Activated CD4-positive, CD25-positive, alpha-beta regulatory T cell (primary cell): ENCODE measurements around the gene CNGA3.
"Not testable (repeated sequence)": the region's sequence is repeated elsewhere in the genome, so short reads cannot be mapped to it uniquely, and the experiment has no call there.

ENCODE experiments used
- DNase-seq, 4 experiments: peaks; one replicate each; lab custom pipeline; 2025; lab: John Stamatoyannopoulos, UW

CNGA3 gene

DNA sequence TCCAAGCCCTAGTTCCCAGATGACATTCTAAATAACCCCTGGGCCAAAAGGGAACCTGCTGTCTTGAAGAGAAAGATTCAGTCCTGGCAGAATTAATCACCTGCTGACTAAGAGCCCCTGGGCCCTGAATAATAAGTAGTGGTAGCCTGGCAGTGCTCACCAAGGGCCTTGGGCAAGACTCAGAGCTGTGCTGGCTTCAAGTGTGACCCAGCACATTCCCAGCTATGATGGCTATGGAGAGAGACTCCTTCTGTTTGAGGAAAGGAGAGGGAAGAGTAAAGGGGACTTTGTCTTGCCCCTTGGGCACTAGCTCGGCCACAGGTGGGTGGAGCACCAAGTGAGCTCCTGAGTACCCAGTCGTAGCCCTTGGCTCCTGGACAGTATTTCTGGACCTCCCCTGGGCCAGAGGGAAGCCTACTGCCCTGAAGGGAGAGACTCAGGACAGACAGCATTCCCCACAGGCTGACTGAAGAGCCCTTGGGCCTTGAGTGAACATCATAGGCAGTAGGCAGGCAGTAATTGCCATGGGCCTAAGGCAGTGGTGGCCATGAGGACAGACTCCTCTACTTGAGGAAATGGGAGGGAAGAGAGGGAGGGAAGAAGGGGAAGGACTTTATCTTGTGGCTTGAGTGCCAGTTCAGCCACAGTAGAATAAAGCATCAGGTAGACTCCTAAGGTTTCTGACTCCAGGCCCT is 58.4 kb downstream of the CNGA3 start:
- DNase-seq, result no peak

DNA sequence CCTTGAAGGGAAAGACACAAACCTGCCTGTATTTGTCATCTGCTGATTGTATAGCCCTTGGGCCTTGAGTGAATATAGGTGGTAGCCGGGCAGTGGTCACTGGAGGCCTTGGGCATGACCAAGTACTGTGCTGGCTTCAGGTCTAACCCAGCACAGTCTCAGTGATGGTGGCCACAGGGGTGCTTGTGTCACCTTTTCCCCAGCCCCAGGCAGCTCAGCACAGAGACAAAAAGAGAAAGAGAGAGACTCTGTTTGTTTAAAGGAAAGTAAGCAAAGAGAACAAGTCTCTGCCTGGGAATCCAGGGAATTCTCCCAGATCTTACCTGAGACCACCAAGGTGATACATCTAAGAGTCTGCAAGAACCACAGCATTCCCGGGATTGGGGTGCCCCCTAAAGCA is 59.0 kb downstream of the CNGA3 start:
- no peak for DNase-seq

DNA sequence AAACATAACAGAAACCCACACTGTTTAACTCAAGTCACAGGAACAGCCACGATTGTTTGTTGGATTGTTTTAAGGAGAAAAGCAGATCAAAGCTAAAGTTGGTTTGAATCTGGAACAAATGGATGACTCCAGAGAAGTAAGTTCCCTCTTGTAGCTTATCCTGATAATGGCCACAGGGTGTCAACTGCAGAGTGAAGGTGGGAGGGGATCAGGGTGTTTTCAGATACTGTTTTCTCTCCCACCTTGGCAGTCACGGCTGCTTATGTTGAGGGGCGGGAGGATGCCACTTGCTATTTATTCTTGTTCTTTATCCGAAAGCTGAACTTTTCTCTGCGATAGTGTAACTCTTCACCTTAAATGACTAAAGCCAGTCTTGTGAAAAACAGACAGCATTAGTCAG is 61.9 kb downstream of the CNGA3 start:
- DNase-seq, result no peak

DNA sequence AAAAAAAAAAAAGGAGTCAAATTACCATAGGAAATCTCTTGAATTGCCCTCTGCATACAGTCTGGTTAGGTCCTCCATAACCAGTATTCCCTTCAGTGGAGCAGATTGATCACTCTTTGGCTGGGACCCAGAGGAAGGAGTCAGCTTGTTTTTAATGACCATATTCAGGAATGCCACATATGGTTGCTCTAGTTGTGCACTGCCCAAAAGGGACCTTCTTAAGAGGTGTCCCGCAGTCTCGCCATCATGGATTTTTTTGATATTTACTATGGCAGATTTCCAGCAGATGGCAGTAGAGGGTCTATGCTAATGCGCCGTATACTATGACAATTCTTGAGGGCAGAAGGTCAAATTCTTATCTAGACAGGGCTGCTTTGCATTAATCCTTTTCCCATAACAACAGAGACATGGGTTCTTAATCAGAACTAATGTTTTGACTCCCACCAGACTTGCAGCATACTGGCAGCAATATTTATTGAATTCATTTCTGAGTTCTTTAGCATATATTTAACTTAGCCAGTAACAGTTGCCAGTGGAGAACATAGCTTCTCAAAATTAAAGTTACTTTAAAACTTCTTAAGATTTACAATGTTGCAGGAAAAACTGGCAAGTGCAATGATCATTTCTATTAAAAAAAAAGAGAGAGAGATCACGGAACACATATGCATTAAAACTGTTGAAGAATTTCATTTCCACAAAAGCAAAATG is 66.6 kb downstream of the CNGA3 start:
- DNase-seq, result peak; percentile 6 to 16 (median 12)

DNA sequence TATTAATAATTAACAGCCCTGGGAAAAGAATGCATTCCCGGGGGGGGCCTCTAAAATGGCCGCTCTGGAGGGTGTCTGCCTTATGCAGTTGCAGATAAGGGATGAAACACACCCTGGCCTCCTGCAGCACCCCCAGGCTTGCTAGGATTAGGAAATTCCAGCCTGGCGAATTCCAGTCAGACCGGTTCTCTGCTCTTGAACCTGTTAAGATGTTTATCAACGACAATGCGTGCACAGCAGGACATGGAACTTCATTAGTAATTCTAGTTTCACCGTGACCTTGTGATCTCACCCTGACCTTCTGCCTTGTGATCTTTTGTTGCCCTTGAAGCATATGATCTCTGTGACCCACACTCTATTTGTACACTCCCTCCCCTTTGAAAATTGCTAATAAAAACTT is 68.0 kb downstream of the CNGA3 start:
- DNase-seq, result not testable (repeated sequence)

DNA sequence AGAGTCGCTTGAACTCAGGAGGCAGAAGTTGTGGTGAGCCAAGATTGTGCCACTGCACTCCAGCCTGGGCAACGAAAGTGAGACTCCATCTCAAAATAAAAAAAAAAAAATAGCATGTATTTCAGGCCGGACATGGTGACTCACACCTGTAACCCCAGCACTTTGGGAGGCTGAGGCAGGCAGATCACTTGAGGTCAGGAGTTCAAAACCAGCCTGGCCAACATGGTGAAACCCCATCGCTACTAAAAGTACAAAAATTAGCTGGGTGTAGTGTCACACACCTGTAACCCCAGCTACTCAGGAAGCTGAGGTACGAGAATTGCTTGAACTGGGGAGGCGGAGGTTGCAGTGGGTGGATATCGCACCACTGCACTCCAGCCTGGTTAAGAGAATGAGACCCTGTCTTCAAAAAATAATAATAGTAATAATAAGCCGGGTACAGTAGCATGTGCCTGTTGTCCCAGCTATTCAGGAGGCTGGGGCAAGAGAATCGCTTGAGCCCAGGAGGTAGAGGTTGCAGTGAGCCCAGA is 69.5 kb downstream of the CNGA3 start:
- DNase-seq, result not testable (repeated sequence)

DNA sequence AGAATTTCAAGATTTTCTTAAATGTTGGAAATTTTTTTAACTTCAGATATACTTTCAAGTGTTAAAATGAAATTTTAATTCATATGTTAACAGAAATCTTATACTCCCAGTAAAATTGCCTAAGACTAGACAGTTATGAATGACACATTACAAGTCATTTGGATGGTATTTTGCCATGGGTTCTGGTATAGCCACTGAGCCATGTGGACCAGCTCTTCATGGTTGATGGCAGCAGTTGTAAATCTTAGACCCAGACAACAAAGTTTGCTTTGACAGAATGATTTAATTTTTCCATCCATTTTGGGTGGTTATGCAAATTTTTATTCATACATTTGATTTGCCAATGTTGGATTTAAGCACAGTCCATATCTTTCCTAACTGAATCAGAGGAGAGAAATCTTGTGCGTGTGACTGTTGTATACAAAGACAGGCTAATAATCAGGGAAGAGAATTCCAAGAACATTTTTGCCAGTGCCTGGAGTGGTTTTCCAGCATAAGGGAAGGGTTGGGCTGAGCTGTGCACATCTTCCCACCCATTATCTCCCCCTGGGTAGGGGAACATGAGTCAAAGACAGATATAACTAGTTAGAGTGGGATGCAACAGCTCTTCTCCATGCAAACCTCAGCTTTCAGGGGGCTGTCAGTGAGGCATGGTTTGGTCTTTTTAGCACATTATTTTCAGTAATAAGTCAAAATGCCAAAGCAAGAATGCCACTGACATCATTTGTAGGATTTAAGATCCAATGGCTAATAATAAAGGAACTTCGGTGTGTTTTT is 70.3 kb downstream of the CNGA3 start:
- no peak for DNase-seq

DNA sequence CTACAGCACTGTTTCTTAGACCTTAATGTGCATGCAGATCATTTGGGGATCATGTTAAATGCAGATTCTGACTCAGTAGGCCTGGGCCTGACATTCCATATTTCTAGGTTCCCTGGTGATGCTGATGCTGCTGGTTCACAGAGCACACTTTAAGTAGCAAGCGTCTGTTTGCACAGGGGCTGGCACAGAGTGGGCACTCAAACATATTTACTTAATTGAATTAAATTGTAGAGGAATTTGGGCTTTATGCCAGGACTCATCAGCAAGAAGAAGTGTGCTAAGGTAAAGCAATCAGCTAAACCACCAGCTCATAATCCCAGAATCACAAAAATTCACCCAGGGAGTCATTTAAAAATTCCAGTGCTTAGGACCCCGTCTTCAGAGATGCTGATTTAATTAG is 73.3 kb downstream of the CNGA3 start:
- DNase-seq, result no peak

DNA sequence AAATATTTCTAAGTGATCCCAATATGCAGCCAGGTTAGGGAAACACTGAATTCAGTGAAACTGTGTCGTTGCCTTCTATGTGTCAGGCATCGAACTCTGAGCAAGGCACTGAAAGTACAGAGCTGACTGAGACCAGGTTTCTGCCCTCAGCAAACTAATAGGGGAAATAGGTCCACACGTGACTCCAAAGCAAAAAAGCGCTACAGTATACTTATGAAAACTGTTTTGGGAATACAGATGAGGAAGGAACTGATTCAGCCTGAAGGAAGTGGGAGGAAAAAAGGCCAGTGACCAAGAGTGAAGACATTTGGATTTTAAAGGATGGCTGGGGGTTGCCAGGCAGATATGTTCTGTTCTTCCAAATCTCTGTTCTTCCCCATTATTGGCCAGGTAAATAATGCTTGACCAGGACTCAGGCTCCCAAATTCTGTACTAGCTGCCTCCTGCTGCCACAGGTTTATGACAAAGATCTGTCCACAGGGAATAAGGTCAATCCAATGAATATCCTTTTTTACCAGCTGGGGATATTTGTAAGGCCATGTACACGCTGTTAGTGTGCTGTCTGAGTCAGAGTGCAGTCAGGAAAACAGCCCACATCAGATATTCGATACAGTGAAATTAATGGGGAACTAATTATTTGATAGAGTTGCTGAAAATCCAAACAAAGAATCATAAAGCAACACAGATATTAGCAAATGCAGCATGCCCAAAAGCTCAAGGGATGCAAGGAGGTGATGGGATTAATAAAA is 73.9 kb downstream of the CNGA3 start:
- no peak for DNase-seq

DNA sequence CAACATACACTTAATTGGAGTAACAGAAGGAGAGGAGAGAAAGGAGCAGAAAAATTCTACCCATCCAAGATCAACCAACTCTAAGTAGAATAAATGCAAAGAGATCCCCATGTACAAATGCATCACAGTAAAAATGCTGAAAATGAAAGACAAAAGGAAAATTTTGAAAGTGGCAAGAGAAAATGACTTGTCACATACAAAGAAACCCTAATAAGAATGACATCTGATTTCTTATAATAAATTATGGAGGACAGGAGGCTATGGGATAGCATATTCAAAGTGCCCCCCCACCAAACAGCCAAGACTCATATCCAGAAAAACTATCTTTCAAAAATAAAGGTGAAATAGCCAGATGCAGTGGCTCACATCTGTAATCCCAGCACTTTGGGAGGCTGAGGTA is 76.2 kb downstream of the CNGA3 start:
- DNase-seq, result no peak

DNA sequence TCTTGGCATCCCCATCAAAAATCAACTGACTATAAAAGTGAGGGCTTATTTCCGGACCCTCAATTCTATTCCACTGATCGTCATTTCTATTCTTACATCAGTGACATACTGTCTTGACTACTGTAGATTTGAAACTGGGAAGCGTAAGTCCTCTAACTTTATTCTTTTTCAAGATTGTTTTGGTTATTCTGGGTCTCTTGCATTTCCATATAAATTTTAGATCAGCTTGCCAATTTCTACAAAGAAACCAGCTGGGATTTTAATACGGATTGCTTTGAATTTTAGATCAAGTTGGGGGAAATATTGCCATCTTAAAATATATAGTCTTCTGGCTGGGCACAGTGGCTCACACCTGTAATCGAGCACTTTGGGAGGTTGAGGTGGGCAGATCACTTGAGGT is 80.5 kb downstream of the CNGA3 start:
- DNase-seq, result no peak

DNA sequence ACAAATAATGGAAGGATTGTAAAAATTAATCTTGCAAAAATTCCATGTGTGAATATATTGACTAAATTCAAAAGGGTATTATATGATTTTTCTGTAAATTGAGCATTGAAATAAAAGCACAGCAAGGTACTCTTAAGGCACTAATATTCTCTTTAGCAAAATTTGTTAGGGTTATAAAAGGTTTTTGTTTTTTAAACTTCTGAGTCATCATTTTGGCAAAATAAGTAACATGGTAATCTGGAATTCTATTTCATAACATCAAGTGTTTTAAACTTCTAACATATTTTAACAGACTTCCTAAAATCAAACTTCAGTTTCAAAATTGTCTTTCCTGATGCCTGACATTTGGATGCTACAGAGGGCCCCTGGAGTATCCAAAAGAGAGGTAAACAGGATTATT is 85.9 kb downstream of the CNGA3 start:
- no peak for DNase-seq

DNA sequence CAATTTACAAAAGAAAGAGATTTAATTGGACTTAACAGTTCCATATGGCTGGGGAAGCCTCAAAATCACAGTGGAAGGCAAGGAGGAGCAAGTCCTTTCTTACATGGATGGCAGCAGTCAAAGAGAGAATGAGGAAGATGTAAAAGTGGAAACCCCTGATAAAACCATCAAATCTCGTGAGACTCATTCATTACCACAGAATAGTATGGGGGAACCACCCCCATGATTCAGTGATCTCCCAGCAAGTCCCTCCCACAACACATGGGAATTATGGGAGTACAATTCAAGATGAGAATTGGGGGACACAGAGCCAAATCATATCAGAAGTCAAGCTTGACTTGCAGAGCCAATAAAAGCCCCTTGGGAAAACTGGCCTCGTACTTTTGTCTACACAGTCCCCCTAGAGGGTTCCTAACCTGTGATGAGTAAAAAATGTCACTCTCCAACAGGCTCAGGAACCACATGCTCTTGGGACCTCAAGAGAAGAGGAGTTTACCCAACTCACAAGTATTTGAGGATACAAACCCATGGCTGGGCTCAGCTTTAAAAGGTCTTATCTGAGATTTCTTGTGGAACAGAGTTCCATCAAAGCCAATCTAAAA is 87.2 kb downstream of the CNGA3 start:
- no peak for DNase-seq

DNA sequence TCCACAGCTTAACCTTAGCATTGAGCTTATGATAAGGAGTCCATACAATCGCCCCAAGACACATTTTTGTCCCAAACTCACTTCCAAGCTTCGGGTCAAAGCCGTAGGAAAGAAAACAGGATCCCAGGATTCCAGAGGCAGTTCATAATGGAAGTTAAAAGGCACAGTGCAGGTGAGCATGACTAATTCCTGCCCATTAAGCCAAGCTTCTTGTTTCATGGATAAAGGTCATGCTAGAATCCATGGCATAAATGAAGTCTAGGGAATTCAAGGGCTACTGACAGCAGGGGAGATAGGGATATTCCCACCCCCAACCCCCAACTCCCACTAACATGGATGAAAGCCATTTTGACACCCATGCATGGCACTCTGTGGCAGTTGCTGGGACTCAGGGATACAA is 88.2 kb downstream of the CNGA3 start:
- no peak for DNase-seq

DNA sequence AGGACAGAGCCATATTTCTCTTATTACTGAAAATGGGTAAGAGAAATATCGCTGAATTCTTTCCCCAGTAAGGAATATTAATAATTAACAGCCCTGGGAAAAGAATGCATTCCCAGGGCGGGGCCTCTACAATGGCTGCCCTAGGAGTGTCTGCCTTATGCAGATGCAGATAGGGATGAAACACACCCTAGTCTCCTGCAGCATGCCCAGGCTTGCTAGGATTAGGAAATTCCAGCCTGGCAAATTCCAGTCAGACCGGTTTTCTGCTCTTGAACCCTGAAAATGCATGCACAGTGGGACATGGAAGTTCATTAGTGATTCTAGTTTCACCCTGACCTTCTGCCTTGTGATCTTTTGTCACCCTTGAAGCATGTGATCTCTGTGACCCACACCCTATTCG is 89.4 kb downstream of the CNGA3 start:
- DNase-seq, result not testable (repeated sequence)

DNA sequence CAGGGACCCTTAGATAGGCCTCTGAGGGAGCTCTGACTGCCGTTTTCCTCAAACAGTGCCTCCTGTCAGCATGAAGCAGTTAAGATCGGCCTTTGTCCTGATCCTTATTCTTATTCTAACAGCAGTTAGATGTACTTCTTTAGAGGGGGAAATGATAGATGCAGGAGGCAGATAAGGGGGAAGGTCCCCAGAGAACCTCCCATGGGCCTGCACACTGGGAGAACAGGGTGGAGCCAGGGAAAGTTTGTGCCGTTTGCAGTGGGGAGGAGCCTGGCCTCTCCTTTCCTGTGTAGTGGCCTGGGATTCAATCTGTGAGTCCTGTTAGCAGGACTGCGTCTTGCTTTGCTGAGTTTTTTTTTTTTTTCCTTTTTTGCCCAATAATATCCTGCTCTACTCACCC is 90.5 kb downstream of the CNGA3 start:
- DNase-seq, result no peak

DNA sequence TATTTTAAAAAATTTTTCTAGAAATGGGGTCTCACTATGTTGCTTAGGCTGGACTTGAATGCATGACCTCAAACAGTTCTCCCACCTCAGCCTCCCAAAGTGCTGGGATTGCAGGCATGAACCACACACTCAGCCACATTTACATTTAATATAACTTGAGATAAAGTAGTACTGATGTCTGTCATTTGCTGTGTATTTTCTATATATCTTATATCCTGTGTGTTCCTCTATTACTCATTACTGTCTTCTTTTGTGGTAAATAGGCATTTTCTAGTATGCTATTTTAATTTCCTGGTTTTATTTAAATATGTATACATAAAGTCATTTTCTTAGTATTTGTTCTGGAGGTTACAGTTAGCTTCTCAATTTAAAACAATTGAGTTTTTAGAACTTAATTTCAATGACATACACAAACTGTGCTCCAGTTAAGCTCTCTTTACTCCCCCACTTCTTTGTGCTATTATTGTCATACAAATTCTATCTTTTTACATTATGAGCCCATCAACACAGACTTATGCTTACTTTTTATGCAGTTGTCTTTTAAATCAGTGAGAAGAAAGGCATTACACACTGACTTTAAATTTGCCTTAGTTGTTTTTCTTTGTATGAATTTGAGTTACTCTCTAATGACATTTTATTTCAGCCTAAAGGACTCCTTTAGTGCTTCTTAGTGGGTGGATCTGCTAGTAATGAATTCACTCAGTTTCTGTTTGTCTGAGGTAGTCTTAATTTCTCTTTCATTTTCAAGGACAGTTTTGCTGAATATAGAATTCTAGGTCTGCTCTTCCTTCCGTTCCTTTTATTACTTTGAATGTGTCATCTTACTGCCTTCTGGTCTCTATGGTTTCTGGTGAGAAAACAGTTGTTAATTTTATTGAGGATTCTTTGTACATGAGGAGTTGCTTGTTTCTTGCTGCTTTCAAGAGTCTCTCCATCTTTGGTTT is 92.2 kb downstream of the CNGA3 start:
- DNase-seq, result no peak

DNA sequence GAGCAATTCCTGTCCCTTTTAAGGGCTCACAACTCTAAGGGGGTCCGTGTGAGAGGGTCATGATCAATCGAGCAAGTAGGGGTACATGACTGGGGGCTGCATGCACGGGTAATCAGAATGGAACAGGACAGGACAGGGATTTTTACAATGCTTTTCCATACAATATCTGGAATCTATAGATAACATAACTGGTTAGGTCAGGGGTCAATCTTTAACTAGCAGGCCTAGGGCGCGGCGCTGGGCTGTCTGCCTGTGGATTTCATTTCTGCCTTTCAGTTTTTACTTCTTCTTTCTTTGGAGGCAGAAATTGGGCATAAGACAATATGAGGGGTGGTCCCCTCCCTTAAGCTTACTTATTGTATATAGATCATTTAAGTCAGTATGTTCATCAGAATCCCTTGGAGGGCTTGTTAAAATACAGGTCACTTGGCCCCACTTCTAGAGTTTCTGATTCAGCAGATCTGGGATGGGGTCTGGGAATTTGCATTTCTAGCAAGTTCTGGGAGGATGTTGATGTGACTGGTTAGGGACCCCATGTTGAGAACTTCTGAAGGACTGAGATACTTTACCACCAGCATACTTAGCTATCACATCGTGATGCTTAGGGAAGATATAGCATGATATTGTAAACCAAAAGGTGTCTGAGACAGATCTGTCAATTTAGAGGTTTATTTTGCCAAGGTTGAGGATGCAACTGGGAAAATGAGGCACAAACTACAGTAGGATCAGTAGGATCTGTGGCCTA is 95.6 kb downstream of the CNGA3 start:
- no peak for DNase-seq

DNA sequence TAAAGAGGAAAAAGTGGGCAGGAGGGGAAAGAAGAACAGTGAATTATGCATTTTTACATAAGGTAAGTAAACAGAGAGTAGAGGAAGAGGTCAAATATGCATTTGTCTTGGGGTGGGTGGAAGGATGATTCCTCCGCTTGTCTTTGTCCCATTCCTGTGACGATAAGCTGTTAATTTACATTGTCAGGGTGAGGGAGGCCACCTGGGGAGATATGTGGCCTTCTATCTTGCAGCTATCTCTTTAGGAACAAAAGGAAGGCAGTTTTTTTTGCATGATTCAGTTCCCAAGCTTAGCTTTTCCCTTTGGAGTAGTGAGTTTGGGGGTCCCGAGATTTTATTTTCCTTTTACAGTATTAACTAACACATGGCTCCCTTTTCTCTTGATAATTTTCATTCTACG is 96.2 kb downstream of the CNGA3 start:
- DNase-seq, result no peak
